CD4-positive, alpha-beta T cell treated with Interleukin-2 at 100 ng/mL for 4 hours (primary cell): ENCODE data around the gene COMMD1.
"Not testable (repeated sequence)": the region's sequence is repeated elsewhere in the genome, so short reads cannot be mapped to it uniquely, and the experiment has no call there.

ENCODE experiments used
- DNase-seq: peaks from one replicate; pipeline ENCODE4 v3.0.0-alpha.2; 2020; ENCODE audit warnings: low spot score

COMMD1 gene

GRCh38 chr2:62141142-62141740, 235.8 kb downstream of the COMMD1 start:
- DNase-seq: no peak

DNA sequence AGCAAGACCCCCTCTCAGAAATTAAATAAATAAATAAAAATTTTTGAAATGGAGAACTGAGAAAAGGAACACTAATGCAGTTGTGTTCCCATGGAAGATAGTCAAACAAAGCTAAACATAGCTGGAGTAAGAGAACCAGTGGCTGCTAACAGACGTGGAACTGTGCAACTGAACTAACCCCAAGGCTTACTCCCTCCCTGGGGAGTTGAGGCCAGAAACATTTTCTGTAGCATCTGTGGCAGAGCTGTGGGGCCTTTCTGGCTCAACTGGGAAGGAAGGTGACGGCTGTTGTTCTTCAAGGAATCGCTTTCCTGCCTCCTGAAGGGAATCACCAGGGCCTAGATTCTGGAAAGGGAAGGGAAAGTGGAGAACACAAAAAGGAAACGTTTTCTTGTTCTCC, 236.6 kb downstream of the COMMD1 start:
- DNase-seq: no peak

DNA sequence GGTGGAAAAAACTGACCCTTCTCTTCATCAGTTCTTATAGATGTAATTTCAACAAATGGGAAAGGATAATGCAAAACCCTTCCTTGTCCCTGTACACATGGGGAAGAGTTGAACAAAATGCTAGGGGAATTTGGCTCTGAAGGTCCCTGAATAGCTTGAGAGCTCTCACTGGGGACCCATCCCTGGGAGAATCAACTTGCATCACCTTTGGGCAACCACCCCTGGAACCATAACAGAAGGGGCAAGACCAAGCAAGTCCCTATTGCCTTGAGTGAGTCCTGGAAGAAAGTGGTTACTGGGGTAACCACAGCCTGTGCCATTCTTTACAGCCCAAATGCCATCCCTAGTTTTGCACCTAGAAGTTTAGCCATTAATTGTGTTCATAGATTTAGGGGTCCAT, 238.2 kb downstream of the COMMD1 start:
- no peak for DNase-seq

DNA sequence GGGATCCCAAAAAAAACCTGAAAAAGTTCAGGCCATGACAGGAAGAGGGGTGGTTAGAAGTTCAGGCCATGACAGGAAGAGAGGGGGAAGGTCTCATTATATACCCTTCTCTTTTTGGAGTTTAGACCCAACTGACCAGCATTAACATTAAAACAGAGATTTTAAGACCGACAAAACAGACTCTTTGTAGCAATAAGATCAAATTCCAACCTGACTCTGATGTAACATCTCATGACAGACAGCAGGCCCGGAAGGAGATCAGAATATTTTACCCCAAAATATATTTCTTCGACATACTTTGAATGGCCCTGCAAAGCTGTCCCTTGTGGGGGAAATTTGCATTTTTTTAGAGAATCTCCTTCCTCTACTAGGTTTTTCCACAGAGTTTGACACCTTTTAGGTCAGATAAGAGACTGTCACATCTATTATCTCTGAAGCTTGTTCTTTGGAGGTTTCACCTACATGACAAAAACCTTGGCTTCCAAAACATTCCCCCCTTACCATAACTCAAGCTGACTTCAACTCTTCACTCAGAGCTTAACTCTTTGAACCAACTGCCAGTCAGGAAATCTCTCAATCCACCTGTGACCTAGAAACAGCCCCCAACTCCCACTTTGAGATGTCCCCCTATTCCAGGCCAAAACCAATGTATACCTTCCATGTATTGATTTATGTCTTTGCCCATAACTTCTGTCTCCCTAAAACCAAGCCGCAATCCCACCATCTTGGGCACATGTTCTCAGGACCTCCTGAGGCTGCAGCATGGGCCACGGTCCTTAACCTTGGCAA, 239.4 kb downstream of the COMMD1 start:
- DNase-seq: no peak

GRCh38 chr2:62145478-62146100, 240.1 kb downstream of the COMMD1 start:
- no peak for DNase-seq

- DNase-seq: peak; percentile 9
These were observed 241.3 kb downstream of the COMMD1 start for GRCh38 chr2:62146790-62147189.

GRCh38 chr2:62147610-62148301, 242.3 kb downstream of the COMMD1 start:
- DNase-seq: no peak

- no peak for DNase-seq
These were observed 244.2 kb downstream of the COMMD1 start for GRCh38 chr2:62149708-62150107.

DNA sequence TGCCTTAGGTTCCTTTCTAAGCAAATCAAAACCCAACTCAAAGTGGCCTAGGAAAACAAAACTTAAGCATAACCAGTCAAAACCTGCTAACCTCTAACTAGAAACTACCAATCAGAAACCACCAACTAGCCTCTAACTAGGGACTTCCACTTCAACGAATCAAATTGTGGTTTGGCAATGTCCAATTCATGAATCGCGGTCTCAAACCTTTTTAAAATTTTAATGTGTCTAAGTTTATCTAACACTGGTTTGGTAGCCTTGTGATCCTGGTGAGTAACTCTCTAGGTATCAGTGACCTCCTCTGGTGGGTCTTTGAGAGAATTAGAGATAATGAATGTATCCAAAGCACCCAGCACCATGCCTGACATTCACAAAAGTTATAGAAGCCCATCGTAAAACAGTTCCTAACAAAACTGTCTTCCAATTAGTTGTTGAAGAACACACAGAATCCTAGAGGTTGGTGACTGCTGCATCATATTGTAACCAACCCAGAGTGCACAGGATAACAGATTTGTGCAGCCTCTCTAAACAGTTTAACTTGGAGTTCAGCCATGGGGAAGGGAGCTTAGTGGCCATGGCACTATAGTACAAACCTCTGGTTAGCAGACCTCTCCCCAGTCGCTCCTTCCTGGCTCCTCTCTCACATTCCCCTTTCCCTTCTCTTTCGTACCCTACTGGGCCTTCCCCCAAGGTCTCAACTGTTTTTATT, 245.3 kb downstream of the COMMD1 start:
- DNase-seq: no peak

- DNase-seq: no peak
These were observed 245.8 kb downstream of the COMMD1 start for GRCh38 chr2:62151306-62151638.

DNA sequence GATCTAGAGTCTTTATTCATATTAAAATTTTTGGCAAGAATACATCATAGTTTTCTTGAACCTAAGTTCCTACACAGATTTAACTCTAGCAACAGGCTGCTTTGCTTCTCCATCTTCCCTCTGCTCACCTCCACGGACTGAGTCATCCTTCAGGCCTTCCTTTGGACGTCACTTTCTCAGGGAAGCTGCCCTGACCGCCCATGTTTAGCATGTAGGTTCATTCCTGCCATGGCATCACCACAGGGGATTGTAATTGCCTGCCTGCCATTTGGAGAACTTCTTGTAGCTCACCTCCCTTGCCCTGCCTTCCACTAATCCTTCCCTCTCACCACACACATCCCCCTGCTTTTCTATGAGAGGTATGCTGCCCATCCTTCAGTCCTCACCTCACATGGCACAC, 246.5 kb downstream of the COMMD1 start:
- no peak for DNase-seq

DNA sequence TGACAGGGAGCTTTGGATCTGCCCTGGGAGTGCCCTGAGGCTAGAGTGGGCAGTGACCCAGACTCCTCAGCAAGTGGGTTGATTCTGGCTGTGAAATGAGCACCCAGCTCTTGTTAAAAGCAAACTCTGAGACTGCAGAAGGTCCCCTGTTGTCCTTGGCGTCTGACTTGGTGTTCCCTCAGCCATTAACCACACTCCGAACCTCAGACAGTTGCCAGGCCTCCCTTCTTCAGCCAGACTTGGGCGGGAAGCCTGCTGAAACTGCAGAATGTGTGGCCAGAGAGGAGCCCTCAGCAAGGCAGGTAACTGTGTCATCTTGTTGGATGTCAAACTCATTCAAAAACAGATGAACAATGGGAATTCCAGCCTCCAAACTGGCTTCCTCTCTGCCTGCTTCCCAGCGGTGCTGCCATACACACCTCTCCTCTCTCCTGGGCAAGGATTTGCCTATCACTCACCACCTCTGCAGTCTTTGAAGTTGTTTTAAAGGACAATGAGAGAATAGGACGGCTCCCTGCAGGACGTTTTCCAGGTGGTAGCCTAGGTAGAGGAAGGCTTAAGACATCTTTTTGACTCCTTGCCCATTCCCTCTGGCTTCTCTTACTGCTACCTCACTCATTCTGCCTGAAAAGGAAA, 251.5 kb downstream of the COMMD1 start:
- no peak for DNase-seq

- DNase-seq: no peak
These were observed 253.1 kb downstream of the COMMD1 start for GRCh38 chr2:62158444-62159121.

DNA sequence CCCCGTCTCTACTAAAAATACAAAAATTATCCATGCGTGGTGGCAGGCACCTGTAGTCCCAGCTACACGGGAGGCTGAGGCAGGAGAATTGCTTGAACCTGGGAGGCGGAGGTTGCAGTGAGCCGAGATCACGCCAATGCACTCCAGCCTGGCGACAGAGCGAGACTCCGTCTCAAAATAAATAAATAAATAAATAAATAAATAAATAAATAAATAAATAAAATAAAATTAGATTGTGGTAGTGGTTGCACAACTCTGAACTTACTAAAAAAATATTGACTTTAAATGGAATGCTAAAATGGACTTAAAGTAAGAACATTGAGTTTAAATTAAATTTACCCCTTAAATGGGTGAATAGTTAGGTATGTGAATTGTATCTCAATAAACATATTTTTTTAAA, 255.2 kb downstream of the COMMD1 start:
- DNase-seq: not testable (repeated sequence)

- no peak for DNase-seq
These were observed 257.8 kb downstream of the COMMD1 start for GRCh38 chr2:62163106-62163831.

DNA sequence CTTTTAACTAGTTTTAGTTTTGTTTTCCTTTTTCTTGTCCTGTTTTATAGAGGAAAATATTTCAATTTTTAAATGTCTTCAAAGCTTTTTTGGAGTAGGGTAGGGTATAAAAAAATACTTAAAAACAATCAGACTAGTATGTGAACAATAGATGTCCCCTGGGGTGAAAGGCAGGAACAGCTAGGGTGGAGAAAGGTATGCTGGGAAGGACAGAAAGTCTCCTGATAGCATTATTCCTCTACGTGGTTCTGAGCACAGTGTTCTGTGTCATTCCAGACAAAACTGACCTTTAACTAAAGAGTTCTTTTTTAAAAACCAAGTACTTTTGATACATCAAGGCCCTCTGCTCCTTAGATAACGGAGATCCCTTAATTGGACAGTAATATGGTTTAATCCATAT, 258.4 kb downstream of the COMMD1 start:
- DNase-seq: no peak

DNA sequence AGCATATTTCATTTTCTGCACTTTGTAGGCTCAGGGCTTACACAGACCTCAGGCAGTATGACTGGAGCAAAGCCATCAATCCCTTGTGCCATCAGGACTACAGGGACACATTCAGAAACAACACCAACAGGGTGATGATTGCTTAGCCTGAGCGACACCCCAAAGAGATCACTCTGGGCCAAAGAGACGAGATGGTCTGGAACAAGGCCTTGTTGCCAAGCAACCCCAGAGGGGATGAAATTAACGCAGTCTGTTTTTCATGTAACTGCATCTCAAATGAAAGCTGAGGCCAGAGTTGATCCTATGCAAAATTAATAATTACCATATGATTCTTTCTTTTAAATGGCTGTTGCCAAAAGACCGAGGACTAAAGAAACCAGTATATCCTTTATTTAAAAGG, 270.3 kb downstream of the COMMD1 start:
- DNase-seq: no peak

DNA sequence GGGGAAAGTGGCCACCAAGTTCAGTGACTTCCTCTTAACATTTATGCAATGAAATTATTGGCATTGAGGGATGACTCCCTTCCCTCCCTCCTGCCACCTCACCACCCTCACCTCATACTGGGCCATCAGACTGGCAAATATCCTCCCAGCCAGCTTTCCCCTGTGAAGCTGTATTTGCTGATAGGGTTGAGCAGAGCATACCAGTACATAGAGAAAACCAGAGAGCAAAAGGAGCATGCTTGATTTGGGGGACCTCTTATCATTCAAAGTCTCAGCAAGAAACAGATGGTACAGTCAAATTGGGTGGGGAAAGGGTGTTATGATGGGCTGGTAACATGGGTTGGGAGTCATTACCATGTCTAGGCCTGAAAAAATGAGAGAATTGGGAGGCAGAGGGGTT, 271.3 kb downstream of the COMMD1 start:
- DNase-seq: no peak

DNA sequence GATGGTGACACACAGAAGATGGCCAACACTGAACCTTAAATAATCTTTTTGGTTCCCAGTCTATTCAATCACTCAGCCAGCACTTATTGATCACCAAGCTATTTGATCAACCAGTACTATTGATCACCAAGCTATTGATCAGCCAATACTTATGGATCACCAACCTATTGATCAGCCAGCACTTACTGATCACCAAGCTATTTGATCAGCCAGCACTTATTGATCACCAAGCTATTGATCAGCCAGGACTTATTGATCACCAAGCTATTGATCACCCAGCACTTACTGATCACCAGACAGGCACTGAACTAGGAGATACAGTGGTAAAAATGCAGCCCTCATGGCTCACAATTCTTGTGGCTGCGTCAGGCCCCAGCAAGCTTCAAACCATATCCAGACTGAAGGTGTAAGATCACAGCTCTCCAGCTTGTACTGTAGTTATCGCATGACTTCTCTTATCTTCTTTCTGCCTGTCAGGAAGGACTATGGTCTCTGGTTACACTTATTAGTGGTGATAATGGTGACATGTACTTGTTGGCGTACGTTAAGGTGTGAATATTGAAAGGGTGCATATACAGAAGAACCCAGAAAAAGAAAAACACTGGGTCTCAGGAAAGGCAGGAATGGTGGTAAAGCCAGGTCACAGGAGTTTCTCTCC, 272.0 kb downstream of the COMMD1 start:
- no peak for DNase-seq

- DNase-seq: no peak
These were observed 273.3 kb downstream of the COMMD1 start for GRCh38 chr2:62178741-62179271.
